Stimulated activated CD8-positive, alpha-beta memory T cell treated with anti-CD3 and anti-CD28 coated beads, Interleukin-15, amount 100 ng/mL, for 1 hour (primary cell): ENCODE measurements around the gene LRRC2.
"Not testable (repeated sequence)": the region's sequence is repeated elsewhere in the genome, so short reads cannot be mapped to it uniquely, and the experiment has no call there.

Experiments used
- DNase-seq: peaks from one replicate; pipeline ENCODE4 v3.0.0-alpha.2; 2020; ENCODE audit warnings: low read depth

Gene LRRC2

DNA sequence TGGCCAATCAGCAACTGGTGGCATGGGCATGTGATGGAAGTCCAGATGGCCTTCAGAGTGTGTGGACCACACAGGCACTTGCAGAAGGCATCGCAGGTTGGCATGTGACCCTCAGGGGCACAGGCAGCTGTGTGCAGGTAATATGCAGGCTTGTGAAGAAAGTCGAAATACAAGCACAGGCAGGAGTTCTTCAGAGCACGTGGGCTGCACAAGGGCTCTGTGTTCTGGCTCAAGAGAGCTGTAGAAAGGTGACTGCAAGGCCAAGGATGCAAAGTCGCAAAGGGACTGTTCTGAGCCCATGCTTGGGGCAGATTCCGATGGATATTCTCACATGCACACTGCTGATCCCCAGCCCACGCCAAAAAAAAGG is 8.3 kb downstream of the LRRC2 start:
- DNase-seq = no peak

DNA sequence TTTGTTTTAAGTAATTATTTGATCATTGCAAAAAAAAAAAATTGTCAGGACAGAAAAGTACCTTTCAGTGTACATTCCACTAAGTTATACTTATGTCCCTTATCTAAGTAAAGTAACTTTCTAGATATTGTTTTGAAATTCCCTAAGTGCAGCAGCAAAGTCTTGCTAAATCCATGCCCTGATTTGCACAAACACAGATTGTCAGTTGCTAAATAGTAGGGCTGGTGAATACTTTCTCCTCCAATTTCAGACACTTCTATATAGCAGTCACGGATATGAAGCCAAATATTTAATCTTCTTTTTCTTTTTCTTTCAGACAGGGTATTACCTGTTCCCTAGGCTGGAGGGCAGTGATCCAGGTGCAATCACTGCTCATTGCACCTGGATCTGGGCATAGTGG is 12.9 kb downstream of the LRRC2 start:
- no peak for DNase-seq

DNA sequence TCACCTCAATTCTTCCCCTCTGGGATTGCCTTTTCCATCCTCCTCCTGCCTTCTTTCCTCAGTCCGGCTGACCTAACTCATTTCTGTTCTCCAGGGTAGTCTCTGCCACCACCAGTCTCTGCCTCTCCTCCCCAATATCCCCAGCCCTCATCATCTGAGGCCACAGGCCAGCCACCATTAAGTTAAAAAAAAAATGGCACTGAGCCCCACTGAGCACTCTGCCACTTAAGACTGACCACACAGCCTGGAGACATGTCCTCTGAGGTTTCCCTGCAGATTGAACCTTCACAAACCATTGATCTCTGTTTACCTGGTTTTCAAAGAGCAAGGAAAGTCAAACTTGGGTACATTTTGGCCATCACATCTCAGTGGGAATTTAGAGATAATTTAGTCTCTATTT is 13.6 kb downstream of the LRRC2 start:
- no peak for DNase-seq

DNA sequence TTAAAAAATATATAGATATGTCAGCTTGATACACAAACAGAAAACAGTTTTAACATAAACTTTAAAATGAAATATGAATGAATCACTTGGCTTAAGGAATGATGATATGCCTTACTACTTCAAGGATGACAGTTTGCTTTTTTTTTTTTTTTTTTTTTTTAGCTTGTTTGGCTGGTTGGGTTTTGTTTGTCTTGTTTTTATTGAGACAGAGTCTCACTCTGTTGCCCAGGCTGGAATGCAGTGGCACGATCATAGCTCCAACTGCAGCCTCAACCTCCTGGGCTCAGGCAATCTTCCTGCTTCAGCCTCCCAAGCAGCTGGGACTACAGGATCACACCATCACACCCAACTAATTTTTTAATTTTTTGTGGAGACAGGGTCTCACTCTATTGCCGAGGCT is 14.5 kb downstream of the LRRC2 start:
- no peak for DNase-seq

DNA sequence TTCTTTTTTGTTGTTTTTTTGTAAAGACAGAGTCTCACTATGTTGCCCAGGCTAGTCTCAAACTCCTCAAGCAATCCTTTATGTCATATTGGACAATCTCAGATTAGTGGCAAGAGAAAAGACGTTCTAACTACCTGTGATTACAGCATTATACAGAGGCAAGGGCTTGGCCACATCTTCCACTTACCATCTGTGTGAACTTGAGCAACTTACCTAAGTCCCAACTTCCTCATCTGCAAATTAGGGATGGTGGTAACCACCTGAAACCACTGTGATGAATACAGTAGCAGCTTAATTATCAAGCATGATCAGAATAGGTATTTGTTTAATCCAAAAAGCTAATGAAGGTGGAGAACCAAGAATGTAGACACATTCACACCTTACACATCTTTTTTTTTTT is 16.1 kb downstream of the LRRC2 start:
- DNase-seq = no peak

DNA sequence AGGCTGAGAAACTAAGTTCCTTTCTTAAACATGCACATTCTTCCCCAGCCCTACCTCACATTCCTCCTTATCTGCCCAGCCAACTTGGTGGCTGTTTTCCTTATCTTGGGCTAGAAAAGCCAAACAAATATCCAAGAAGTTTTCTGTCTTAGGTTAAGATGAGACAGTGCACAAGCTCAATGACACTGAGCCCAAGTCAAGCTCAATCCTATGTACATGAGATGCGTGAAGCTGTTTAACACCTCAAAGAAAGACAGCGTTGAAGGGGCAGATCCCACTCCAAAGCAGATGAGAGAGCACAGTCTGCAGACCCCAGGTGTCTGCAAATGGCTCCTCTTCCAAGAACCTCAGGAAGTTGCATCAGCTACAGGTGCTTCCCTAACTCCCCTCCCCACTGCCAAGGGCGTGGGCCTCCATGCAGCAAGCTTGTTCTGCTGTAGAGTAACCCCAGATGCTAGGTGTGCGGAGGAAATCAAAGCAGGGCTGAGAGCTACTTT is 16.6 kb downstream of the LRRC2 start:
- DNase-seq = no peak

DNA sequence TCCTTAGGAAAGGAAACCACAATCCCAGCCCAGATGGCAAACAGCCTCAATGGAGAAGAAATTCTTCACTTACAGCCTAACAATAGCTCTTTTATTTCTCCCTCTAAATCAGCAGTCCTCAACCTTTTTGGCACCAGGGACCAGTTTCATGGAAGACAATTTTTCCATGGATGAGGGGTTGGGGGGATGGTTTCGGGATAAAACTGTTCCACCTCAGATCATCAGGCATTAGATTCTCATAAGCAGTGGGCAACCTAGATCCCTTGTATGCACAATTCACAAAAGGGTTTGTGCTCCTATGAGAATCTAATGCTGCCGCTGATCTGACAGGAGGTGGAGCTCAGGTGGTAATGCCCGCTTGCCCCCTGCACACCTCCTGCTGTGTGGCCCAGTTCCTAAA is 17.5 kb downstream of the LRRC2 start:
- not testable (repeated sequence) for DNase-seq

DNA sequence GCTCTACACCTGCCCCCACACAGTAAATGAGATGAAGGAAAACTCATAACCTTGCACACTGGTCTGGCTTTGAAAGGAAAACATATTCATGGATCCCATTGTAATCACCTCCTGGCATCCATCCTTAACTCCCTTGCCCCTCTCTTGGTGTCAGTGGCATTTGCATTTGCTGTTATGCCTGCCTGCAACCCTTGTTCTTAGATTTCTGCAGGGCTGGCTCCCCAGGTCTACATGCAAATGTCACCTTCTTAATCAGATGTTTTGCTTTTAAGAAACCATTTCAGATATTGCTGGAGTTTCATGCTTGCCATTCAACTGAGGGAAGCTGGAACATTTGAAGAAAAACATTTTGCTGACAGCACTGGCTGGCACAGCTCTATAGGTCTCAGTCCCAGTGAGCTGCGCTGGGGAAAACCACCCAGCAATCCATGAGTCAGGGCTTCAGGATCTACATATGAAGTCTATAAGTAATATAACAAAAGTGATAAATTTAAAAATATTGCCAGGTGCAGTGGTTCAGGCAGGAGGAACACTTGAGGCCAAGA is 19.1 kb downstream of the LRRC2 start:
- DNase-seq = no peak

DNA sequence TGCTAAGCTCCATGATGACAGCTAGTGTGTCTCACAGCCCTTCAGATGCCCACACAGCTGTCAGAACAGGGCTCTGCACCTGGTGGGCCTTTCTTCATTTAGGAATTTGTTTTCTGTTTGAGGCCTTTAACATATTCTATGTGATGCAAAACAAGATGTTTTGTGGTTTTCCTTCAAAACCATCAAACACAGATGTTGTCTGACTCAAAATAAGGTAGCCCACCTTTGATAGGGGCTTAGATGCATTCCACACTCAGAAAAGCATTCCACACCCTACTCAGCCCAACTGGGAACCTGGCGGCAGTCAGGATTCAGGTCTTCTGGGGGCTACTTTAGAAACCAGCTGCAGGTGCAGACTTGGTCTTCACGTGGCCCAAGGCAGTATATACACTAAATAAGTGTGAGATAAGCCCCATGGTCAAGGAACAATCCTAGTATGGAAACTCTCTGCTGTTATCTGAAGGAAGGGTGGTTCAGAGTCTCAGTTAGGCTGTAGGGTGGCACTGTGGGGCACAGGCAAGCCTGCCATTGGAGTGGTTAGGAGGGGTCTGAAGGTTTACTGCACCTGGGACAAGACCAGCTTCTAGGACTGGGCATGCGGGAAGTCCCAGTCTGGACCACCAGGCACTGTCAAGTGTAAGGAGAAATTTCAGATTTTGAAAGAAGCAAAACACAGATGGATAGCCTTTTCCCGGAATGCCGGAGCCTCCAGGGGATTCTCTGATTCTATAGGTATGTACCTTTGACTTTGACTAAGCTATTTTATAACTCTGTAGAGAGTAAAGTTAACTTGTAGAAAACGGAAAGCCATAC is 20.1 kb downstream of the LRRC2 start:
- DNase-seq = no peak

DNA sequence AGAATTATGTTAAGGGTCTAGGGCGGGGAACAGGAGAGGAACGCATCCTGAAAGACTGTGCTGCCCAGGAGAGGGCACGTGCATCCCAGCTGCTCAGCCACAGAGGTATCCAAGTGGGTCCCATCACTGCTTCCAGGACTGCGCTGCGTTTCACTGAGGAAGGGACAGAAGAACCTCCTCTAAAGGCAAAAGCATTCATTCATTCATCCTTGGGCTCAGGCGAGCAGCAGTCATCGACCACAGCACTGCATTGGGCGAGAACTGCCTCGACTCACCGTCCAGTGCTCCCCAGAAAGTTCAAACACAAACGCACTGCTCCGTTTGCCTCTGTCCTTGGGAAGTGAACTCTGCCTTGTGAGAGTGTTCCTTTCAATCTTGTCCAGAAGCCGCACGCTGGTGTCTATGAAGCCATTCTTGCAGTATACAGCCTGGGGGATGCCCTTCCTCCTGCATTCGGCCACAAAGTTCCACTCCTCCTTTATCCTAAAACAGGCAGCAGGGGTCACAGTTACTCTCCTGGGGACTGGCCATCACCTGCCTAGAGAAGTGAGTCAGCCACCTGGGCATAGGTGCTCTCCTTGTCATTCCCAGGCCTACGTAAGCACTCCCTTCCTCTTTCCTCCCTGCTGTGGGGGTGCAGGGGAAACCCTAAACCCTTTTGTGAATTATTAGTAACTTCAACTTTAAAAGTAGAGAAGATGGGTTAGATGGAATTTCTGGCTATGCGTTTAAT is 21.2 kb downstream of the LRRC2 start:
- DNase-seq = no peak

DNA sequence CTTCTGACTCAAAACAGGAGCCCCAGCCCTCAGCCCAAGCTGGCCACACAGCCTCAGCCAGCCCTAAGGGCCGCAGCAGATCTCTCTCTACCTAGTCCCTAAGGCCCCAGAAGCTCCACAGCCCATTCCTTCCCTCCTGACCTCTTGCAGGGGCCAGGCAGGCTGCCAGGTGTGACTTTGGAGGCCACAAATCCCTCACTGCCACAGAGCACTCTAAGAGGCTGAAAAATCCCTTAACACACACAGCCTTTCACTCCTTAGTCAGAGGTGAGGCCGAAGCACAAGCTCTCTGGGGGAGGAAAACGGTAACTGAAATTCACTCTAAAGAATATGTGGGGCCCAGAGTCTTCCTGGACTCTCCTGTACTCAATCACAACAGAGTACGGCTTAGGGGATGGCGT is 23.3 kb downstream of the LRRC2 start:
- no peak for DNase-seq

DNA sequence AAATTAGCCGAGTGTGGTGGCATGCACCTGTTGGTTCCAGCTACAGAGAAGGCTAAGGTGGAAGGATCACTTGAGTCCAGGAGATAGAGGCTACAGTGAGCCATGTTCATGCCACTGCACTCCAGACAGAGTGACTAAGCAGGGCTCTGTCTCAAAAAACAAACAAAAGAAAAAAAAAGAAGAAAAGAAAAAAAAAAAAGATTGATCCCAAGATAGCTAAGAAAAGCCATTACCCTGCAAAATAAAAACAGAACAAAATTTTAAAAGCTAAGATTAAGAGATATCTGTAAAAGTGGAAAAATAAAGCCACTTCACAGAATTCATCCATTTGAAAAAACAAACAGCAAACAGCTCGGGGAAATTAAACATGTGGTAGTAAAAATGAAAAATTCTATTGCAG is 23.8 kb downstream of the LRRC2 start:
- no peak for DNase-seq

DNA sequence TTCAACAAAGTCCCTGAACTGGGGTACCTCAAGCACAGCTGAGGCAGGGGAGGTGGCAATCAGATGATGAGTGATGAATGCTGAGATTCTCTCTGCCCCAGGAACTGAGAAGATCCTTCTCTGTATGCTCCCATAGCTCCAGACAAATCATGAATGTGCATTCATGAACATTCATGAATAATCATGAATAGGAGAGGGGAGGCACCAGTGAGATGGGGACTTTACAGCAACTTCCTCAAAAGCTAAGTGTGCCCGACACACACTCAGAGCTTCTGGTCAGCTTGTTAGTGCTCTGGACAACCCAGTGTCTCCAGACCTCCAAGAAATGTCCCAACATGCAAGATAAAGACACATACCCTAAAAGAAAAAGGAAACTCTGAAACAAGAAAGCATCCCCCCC is 24.3 kb downstream of the LRRC2 start:
- no peak for DNase-seq

DNA sequence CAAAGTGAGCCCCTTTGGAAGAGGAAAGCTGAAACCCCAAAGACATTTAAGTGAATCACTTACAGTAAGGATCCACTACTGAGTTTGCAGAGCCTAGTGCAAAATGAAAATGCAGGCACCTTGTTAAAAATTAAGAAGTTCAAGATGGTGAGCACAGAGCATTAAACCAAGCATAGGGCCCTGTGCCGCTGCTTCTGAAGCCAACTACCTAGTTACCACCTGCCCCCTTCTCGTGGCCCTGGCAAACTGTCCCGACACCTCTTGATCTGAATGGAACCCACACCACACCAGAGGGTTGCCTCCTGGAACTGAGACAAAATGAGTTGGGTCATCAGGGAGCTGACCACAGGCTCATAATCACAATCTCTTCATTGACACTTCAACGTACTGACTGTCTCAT is 25.6 kb downstream of the LRRC2 start:
- no peak for DNase-seq

DNA sequence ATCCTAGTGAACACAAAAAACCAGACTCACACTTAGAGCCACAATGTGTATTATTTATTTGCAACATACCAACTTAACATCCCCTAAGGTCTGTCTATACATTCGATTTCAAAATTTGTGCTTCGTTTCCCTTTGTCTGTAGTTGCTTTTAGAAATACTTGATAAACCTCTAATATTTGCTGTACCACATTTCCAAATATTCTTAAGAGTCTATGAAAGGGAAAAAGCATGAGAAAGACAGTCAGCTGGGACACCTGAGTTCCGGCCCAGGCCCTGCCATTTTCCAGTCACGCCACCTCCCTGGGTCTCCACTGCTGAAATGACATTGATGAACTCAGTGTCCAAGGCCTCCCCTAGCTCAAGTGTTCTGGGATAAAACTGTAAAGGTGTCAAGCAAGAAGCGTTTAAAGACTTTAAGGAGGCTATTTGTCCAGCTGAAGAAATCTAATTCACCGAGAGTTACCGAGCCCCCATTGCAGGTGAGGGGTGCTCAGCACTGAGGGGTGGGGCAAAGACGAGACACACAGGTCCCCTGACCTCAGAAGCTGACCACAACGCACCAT is 26.6 kb downstream of the LRRC2 start:
- no peak for DNase-seq

DNA sequence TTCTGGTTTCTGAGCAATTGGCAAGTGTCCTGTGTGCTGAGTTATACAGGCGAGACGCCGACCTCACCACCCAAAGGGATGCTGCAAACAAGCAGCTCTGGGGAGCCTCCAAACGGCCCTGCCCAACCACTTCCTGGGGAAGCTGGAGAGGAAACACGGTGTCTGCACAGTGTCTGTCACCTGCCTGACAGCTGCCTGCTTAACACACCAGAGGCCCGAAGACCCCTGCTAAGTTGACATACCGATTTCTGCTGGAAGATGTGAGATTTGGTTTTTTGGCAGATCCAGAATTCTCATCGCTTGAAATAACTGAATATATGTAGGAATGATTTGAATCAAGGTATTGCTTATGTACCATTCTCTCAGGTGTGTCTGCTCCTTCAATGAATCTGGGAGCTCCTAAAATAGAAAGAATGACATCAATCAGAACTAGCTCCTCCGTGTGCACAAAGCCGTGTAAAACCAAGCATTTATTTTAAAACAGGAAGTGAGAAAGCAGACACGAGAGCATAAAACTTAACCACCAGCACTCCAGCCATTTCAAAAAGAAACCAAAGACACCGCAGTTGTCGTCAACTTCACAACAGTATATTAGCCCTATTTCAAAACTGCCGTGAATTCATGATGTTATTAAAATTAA is 27.2 kb downstream of the LRRC2 start:
- DNase-seq = peak; percentile 54

DNA sequence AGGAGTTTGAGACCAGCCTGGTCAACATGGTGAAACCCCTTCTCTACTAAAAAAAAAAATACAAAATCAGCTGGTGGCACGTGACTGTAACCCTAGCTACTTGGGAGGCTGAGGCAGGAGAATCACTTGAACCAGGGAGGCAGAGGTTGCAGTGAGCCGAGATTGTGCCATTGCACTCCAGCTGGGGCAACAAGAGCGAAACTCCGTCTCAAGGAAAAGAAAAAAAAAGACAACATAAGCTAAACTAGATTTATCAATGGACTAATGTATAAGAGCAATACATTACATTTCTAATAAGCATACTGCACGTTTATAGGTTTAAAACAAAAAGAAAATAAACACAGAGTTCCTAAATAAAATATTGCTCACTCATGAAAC is 27.7 kb downstream of the LRRC2 start:
- DNase-seq = not testable (repeated sequence)

DNA sequence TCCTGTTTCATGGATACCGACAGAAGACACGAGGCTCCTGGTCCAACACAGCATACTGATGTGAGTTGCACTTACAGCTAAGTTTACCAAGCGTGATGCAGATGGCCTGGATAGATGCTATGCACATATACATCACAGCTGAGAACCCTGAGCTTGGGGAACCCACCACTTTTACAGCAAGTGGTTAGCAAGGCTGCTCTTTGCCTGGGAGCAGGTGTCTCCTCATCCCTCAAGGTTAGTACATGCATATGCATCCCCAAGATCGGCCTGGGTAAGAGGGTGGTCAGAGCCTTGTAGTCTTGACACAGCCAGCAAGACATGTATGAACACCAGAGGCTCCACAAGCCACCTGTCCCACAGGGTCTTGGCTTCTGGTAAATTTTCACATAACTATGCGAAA is 28.3 kb downstream of the LRRC2 start:
- no peak for DNase-seq

DNA sequence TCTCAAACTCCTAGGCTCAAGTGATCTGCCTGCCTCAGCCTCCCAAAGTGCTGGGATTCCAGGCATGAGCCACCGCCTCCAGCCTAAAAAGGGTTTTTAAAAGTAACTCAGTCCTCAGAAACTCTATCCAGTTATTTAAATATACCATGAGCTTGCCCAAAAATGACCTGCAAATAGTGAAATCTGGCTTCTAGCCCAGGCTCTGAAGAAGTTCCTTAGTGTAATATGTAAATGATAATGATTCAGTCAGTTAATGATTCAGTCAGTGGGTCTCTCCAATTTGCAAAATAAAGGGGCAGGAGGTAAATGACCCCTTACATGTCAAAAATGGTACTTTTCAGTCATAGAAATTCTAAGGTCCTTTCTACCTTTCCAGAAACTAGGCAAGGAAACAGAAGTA is 28.8 kb downstream of the LRRC2 start:
- DNase-seq = no peak

DNA sequence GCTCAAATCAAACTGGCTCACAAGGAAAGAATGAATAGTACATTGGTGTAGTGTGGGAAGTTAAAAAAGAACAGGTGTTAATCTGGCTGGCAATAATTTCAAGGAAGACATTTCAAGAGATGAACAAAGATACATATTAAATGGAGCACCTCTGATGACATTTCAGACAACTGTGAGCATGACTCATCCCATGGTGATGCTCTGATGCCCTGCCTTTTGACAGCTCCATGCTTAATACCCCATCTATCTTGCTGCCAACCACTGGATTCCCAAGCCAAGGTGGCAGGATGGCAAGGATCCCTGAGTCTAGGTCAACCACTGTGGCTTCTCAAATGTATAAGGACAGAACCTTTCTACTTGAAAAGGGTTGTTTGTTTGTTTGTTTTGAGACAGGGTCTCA is 29.3 kb downstream of the LRRC2 start:
- DNase-seq = no peak

DNA sequence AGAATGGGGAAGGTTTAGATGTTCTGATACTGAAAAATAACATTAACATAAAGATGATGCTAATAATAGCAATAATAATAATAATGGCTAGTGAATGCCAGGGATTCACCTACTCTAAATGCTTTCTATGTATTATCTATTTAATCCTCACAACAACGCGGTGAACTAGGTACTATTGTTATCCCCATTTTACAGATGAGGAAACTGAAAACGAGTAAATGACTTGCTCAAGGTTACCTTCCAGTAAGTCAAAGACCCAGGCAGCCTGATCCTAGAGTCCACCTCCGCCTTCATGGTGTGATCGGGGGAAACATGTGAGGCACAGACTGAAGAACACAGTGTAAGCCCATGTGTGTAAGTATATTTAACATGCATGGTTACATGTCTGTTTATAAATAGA is 30.4 kb downstream of the LRRC2 start:
- DNase-seq = no peak

DNA sequence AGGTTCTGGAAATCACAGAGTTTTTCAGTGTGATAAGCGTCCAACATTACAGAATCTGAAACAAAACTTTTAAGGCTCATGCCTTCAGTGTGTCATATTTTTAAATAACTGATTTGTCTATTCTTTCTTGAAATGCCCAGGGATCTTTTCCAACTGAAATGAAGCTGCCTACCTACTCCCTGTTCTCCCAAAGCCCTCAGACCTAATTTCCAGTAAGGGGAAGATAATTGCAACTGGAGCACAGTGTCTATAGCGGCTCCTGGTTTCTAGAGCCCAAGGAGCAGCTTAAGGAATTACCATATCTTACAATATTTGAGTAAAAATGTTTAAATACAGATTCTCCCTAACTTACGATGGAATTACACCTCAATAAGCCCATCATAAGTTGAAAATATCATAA is 33.0 kb downstream of the LRRC2 start:
- DNase-seq = no peak

DNA sequence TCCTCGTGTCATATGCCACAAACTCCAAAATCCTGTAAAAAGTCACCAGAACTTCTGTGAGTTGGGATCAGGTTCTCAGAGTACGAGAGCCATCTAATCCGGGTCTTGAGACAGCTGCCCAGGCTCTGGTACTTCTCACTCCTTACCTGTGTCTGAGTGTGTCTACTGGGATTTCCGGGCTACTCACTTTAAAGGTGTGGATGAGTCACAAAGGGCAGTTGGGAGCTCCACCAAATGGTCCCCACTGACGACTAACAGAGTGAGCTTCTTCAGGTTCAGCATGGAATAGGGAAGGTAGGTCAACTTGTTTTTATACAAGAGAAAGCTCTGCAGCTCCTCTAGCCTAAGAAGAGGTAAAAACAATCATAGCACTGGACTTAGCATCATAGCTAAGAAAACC is 38.9 kb downstream of the LRRC2 start:
- DNase-seq = no peak
